Gastrocnemius medialis (tissue), 4 donors: ENCODE data around the gene NRTN.

Experiments used
- POLR2A ChIP-seq, 2 donors: fragments of 450-650 bp; IDR thresholded peaks; one replicate each; pipeline ENCODE4 v1.6.1; 2017; ENCODE audit warnings: antibody characterized with exemption in 2 of 2, mild to moderate bottlenecking in 2 of 2, moderate library complexity in 2 of 2
- TF ChIP-seq, protein P1 (sequence below), 5 experiments: fragments of 450-650 bp in 3 of 5; fragments of 200-600 bp in 2 of 5; sonication (generic) in 2 of 5; IDR thresholded peaks in 4 of 5; conservative IDR thresholded peaks in 1 of 5; 1 replicate in 4 of 5; 2 replicates in 1 of 5; pipeline ENCODE4 v1.5.1; 2016 to 2019; ENCODE audit warnings: antibody characterized with exemption in 5 of 5, mild to moderate bottlenecking in 3 of 5, moderate library complexity in 3 of 5

DNA sequence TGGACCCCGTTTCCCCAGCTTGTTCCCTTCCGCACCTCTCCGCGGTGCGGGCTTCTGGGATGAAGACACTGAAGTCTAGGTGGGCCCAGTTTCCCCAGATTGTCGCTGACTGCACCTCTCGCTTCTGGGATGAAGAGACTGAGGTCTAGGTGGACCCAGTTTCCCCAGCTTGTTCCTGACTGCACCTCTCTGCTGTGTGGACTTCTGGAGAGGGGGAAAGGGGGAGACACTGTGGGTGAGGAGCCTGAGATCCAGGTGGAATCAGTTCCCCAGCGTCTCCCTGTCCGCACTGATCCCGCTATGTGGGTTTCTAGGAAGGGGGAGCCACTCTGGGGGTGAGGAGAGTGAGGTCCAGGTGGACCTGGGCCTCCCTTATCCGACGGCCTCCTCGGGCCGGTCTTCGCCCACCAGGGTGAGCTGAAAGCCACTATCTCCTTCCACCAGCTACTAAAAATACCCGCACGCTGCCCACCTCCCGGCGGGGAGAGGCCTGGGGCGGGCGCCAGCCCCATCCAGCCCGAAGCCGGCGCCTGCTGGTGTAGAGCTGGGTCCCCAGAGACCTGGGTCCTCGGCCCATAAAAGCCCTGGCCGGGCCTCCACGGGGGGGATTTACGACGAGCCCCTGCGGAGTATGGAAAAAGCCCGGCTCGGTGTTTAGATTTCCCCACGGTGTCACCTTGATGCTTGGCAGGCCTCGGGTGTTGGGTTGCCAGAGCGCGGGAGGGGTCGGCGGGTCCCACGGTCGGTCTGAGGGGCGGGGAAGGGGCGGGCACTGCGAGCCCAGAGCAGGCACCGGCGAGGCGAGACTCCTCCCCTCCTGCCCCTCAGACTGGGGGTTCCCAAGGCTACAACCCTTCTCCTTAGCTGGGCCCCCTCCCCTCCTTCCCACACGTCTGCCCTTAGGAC, 24.0 kb downstream of the NRTN start:
- TF ChIP-seq, protein P1, sequence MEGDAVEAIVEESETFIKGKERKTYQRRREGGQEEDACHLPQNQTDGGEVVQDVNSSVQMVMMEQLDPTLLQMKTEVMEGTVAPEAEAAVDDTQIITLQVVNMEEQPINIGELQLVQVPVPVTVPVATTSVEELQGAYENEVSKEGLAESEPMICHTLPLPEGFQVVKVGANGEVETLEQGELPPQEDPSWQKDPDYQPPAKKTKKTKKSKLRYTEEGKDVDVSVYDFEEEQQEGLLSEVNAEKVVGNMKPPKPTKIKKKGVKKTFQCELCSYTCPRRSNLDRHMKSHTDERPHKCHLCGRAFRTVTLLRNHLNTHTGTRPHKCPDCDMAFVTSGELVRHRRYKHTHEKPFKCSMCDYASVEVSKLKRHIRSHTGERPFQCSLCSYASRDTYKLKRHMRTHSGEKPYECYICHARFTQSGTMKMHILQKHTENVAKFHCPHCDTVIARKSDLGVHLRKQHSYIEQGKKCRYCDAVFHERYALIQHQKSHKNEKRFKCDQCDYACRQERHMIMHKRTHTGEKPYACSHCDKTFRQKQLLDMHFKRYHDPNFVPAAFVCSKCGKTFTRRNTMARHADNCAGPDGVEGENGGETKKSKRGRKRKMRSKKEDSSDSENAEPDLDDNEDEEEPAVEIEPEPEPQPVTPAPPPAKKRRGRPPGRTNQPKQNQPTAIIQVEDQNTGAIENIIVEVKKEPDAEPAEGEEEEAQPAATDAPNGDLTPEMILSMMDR (IDR thresholded peaks at IDR 0.05 in 4 of 5, conservative IDR thresholded peaks at IDR 0.05 in 1 of 5), result no peak
- TF ChIP-seq POLR2A (IDR thresholded peaks at IDR 0.05), result no peak
